Transverse colon (tissue), 4 donors: ENCODE measurements around the gene FGD4.

ENCODE experiments used
- CTCF ChIP-seq, 5 experiments: fragments of 200-600 bp in 3 of 5; fragments of 450-650 bp in 2 of 5; sonication (generic) in 3 of 5; IDR thresholded peaks; 1 replicate in 2 of 5; 2 replicates in 3 of 5; pipeline ENCODE4 v1.5.1; 2016 to 2017; ENCODE audit warnings: antibody characterized with exemption in 5 of 5, inconsistent platforms in 3 of 5, mild to moderate bottlenecking in 2 of 5, moderate library complexity in 1 of 5
- POLR2A ChIP-seq: fragments of 450-650 bp; IDR thresholded peaks from one replicate; pipeline ENCODE4 v1.6.1; 2016; ENCODE audit warnings: antibody characterized with exemption, mild to moderate bottlenecking, moderate library complexity
- POLR2AphosphoS5 ChIP-seq, 3 donors: sonication (generic); formaldehyde crosslinking; IDR thresholded peaks; one replicate each; pipeline ENCODE4 v1.6.1; 2016; ENCODE audit warnings: antibody characterized with exemption in 3 of 3

DNA sequence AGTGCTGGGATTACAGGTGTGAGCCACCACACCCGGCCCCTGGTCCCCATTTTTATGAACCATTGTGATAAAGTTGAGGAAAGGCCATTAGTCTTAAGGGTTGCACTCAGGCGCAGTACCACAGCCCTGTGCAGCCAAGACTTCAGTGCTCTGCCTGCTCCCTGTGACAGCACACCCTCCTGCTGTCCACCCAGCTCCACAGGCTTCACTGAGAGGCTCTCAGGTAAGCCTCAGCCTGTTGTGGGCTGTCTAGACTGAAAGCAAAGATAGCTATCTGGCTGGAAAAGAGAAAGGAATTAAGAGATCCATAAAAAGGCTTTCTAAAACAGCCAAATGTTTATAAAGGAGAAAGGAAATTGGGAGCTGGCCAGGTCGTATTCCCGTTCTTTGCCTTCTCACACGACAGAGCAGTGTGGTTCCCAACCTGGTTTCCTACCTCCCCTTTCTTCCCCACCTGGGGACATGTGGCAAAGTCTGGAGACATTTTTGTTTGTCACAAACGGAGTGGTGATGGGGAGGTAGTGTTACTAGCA is 260.6 kb downstream of the FGD4 start:
- TF ChIP-seq CTCF (IDR thresholded peaks at IDR 0.05) (no peak), POLR2A (no peak), POLR2AphosphoS5 (IDR thresholded peaks at IDR 0.05) (no peak)
